Measurements from ENCODE around the gene TMEM205.

TMEM205 gene

DNA sequence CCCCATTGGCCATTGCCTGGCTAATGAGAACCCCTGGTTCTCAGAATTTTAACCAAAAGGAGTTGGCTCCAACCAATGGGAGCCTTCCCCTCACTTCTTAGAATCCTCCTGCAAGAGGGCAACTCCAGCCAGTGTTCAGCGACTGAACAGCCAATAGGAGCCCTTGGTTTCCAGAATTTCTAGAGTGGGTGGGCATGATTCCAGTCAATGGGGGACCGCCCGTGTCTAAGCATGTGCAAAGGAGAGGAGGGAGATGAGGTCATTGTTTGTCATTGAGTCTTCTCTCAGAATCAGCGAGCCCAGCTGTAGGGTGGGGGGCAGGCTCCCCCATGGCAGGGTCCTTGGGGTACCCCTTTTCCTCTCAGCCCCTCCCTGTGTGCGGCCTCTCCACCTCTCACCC, 18.9 kb upstream of the TMEM205 start:
- Histone ChIP-seq H3K27ac (replicated peaks) (no peak overlapping the region), H3K27me3 (ENCODE audit: insufficient read depth, poor library complexity, severe bottlenecking) (no peaks in the 10 kb centered on the region), H3K4me3 (replicated peaks; ENCODE audit: insufficient read depth, low read length) (no peak overlapping the region)
- TF ChIP-seq, protein P1, sequence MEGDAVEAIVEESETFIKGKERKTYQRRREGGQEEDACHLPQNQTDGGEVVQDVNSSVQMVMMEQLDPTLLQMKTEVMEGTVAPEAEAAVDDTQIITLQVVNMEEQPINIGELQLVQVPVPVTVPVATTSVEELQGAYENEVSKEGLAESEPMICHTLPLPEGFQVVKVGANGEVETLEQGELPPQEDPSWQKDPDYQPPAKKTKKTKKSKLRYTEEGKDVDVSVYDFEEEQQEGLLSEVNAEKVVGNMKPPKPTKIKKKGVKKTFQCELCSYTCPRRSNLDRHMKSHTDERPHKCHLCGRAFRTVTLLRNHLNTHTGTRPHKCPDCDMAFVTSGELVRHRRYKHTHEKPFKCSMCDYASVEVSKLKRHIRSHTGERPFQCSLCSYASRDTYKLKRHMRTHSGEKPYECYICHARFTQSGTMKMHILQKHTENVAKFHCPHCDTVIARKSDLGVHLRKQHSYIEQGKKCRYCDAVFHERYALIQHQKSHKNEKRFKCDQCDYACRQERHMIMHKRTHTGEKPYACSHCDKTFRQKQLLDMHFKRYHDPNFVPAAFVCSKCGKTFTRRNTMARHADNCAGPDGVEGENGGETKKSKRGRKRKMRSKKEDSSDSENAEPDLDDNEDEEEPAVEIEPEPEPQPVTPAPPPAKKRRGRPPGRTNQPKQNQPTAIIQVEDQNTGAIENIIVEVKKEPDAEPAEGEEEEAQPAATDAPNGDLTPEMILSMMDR (IDR thresholded peaks at IDR 0.05; ENCODE audit: insufficient read depth, low read length), result no peak
- no peak for DNase-seq (ENCODE audit: low read depth in 1 of 2, low spot score in 1 of 2)

DNA sequence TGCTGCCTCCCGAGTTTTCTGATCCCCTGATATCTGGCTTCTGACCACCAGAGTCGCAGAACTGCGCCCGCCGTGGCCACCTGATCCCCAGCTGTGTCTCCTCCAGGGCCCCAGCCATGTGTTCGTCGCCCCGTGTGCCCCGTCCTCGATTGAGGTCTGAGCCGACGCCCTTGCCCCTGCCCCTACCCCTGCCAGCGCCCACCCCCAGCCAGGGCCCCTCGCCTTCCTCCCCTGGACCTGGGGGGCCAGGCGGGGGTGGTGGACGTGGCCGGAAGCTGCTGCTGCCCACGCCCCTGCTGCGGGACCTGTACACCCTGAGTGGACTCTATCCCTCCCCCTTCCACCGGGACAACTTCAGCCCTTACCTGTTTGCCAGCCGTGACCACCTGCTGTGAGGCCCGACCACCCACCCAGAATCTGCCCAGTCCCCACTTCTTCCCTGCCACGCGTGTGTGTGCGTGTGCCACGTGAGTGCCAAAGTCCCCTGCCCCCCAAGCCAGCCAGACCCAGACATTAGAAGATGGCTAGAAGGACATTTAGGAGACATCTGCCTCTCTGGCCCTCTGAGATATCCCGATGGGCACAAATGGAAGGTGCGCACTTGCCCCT, 18.3 kb upstream of the TMEM205 start:
- H3K27ac ChIP-seq (replicated peaks), result no peak overlapping the region
- no peaks in the 10 kb centered on the region for H3K27me3 ChIP-seq (ENCODE audit: insufficient read depth, poor library complexity, severe bottlenecking)
- TF ChIP-seq GABPA (IDR thresholded peaks at IDR 0.05; ENCODE audit: low read depth) (no peak), POLR2AphosphoS5 (IDR thresholded peaks at IDR 0.05; ENCODE audit: low read depth) (no peak), SPI1 (IDR thresholded peaks at IDR 0.05; ENCODE audit: borderline replicate concordance, low read depth) (no peak)
- no peak for DNase-seq (ENCODE audit: low read depth in 1 of 2, low spot score in 1 of 2)
- no peak overlapping the region for H3K4me3 ChIP-seq (replicated peaks; ENCODE audit: insufficient read depth, low read length)

DNA sequence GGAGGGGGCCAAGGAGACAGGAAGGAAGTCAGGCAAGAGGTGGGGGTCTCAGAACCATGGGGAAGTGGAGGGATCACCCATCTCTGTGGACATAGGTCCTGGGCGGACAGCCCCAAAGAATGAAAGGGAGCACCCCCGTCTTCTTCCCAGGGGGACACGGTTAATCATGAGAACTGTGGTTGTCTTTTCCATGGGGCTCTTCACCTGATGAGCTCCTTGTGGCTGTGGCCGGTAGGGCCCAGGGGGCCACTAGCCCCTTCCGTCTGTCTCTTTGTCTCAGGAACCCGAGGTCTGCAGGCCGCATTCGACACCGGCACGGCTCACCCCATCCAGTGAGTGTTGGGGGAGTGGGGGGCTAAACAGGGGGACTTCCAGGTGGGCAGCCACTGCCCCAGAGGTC, 17.8 kb upstream of the TMEM205 start:
- Histone ChIP-seq H3K4me3 (replicated peaks; ENCODE audit: insufficient read depth, low read length) (no peak overlapping the region), H3K27ac (replicated peaks) (no peak overlapping the region), H3K27me3 (ENCODE audit: insufficient read depth, poor library complexity, severe bottlenecking) (no peaks in the 10 kb centered on the region)
- TF ChIP-seq POLR2AphosphoS5 (IDR thresholded peaks at IDR 0.05; ENCODE audit: low read depth) (no peak), GABPA (IDR thresholded peaks at IDR 0.05; ENCODE audit: low read depth) (no peak), SPI1 (IDR thresholded peaks at IDR 0.05; ENCODE audit: borderline replicate concordance, low read depth) (no peak)
- TF ChIP-seq, protein P2, sequence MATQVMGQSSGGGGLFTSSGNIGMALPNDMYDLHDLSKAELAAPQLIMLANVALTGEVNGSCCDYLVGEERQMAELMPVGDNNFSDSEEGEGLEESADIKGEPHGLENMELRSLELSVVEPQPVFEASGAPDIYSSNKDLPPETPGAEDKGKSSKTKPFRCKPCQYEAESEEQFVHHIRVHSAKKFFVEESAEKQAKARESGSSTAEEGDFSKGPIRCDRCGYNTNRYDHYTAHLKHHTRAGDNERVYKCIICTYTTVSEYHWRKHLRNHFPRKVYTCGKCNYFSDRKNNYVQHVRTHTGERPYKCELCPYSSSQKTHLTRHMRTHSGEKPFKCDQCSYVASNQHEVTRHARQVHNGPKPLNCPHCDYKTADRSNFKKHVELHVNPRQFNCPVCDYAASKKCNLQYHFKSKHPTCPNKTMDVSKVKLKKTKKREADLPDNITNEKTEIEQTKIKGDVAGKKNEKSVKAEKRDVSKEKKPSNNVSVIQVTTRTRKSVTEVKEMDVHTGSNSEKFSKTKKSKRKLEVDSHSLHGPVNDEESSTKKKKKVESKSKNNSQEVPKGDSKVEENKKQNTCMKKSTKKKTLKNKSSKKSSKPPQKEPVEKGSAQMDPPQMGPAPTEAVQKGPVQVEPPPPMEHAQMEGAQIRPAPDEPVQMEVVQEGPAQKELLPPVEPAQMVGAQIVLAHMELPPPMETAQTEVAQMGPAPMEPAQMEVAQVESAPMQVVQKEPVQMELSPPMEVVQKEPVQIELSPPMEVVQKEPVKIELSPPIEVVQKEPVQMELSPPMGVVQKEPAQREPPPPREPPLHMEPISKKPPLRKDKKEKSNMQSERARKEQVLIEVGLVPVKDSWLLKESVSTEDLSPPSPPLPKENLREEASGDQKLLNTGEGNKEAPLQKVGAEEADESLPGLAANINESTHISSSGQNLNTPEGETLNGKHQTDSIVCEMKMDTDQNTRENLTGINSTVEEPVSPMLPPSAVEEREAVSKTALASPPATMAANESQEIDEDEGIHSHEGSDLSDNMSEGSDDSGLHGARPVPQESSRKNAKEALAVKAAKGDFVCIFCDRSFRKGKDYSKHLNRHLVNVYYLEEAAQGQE (IDR thresholded peaks at IDR 0.05; ENCODE audit: insufficient replicate concordance, low read depth), result no peak
- TF ChIP-seq, protein P1 (IDR thresholded peaks at IDR 0.05; ENCODE audit: insufficient read depth, low read length), result no peak
- no peak for DNase-seq (ENCODE audit: low read depth in 1 of 2, low spot score in 1 of 2)

DNA sequence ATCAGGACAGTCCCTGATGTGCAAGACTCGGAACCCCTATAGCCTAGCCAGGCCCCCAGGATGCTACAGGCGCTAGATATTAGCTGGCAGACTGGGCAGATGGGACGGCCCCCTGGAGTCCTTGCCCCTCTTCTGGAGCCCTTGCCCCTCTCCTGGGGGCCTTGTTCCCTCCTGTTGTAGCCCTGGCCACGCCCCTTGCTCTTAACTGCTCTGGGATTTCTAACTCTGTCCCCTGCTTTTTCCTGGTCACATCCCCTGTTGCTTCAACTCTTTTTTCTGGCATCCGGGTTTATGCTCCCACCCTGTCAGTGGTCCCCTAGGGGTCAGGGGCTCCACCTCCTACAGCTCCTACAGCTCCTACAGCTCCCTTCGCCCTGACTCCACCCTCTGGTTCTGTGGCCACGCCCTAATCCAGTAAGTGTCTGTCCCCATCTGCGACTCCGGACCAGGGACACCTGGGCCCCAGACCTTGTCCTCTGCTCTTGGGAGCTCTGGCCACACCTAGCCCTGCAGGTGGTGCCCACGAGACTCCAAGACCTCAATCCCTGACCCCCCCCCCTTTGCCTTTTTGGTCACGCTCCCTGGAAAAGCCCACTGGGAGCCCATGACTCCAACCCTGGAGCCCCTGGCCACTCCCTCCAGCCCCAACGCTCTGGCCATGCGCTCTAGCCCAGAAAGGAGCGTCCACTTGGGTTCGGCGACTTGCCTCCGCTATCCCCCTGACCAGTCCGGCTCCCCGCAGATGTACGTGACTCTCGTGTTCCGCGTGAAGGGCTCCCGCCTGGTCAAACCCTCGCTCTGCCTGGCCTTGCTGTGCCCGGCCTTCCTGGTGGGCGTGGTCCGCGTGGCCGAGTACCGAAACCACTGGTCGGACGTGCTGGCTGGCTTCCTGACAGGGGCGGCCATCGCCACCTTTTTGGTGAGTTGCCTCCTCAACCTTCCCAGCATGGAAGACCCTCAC, 16.0 kb upstream of the TMEM205 start:
- H3K27me3 ChIP-seq (ENCODE audit: insufficient read depth, poor library complexity, severe bottlenecking), result no peaks in the 10 kb centered on the region
- H3K27ac ChIP-seq (replicated peaks), result no peak overlapping the region
- TF ChIP-seq, protein P1 (IDR thresholded peaks at IDR 0.05; ENCODE audit: insufficient read depth, low read length), result no peak
- TF ChIP-seq POLR2AphosphoS5 (IDR thresholded peaks at IDR 0.05; ENCODE audit: low read depth) (no peak), GABPA (IDR thresholded peaks at IDR 0.05; ENCODE audit: low read depth) (no peak), SPI1 (IDR thresholded peaks at IDR 0.05; ENCODE audit: borderline replicate concordance, low read depth) (no peak)
- TF ChIP-seq, protein P2 (IDR thresholded peaks at IDR 0.05; ENCODE audit: insufficient replicate concordance, low read depth), result no peak
- DNase-seq (ENCODE audit: low read depth in 1 of 2, low spot score in 1 of 2), result no peak
- H3K4me3 ChIP-seq (replicated peaks; ENCODE audit: insufficient read depth, low read length), result no peak overlapping the region

Data from HL-60 (cell line).